Measurements from ENCODE around the gene FABP2. TPM values are rescaled to one million over a fixed set of nuclear protein-coding genes. Genes with fewer than 3 reads are reported as not detected.
A peak's percentile ranks its signal among the peaks of the same experiment; 100 is the strongest.

FABP2 gene
- total and polyA plus RNA-seq, 8 donors: 0.12 to 14.3 (median 3.8) TPM; not detected in 5

DNA sequence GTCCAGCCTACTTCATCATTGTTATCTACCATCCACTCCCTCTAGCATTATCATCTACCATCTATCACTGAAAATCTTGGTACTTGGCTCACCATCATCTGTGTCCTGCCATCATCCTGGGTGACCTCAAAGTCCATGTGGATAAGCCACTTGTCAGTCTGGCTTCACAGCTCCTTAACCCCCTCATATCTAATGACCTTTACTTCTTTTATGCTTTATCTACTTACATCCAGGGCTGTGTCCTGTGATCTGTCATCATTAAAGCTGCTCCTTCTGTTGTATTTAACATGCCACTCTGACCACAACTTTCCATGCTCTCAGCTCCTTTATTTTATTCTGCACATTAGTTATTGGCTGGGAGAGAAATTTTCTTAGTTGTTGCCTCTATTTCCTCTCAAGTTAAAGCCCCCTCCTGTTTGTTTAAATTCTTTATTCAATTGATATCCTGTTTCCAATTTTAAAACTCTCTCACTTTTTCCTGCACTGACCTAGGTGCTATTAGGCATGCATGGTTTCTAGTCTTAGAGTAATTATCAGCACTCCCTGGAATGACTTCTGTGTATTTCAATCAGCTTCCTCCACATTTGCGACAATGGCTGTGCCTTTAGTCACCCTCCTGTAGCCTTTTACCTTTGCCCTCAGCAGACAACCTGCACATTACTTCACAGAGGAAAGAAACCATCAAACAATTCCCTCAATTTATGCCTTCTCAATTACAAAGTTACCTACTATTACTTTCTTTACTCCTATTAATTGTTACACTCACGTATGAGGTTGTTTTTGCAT lies 8.1 kb upstream of the FABP2 start:
- no peak for DNase-seq
- H3K36me3 ChIP-seq: no peaks in the 10 kb centered on the region
- TF ChIP-seq POLR2A (IDR thresholded peaks at IDR 0.05): no peak
- intact Hi-C loops (cut with DNase I; ENCODE audit: low total_unique reads): no loop called here
- H3K4me3 ChIP-seq: no peak overlapping the region
- H3K4me1 ChIP-seq: no peaks in the 10 kb centered on the region
- WGBS, 5 donors: 53 to 68% (median 57%) methylated on average over 2 of the region's 2 CpGs
- H3K9me3 ChIP-seq: no peaks in the 10 kb centered on the region
- no peaks in the 10 kb centered on the region for H3K27me3 ChIP-seq
- H3K27ac ChIP-seq: no peak overlapping the region

DNA sequence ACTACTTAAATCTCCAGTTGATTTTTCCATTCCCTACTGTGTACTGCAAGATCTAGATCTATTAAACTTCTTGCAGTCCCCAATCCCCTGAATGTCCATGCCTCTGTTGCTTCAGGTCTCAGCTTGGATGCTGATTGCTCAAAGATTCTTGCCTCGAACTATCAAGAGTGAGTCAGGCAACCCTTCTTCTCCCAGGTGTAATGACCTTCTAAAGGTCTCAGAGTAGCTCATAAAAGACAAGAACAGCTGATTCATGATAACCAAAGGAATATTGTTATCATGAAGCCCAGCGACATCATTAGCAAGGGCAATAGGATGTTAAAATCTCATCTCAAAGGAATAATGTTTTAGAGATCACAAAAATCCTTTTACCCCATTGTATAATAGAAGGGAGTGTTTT lies 6.8 kb upstream of the FABP2 start:
- TF ChIP-seq POLR2AphosphoS5 (IDR thresholded peaks at IDR 0.05): no peak
- TF ChIP-seq EP300 (IDR thresholded peaks at IDR 0.05): no peak
- Histone ChIP-seq H3K36me3 (no peaks in the 10 kb centered on the region), H3K27ac (no peak overlapping the region), H3K27me3 (no peaks in the 10 kb centered on the region), H3K4me3 (no peak overlapping the region), H3K4me1 (no peaks in the 10 kb centered on the region), H3K9me3 (no peaks in the 10 kb centered on the region)
- 79 to 89% (median 81%) methylated on average over 2 of the region's 2 CpGs for WGBS, 5 donors
- intact Hi-C loops (cut with DNase I; ENCODE audit: low total_unique reads): no loop called here
- no peak for DNase-seq

DNA sequence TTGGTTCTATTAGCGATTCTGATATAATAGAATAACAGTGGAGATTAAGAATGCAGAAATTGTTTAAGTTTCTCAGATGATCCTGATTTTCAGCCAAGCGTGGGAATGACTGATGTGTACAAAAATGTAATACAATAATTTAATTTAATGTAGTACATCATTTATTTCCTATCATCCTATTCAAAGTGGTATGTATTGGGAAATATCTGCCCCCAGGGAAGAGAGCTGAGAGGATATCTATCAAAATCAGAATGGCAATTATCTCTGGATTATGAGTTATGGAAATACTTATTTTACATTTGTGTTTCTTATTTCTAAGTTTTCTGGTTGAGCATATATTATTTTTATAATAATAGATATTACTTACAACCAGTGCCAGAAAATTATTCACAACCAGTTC lies 3.9 kb downstream of the FABP2 start:
- Histone ChIP-seq H3K27me3 (peaks cover 0 to under 1% (median 0%) of the 10 kb centered on the region in 3 donors), H3K4me3 (no peak overlapping the region), H3K27ac (no peak overlapping the region), H3K4me1 (peaks cover 0 to 3% (median 0%) of the 10 kb centered on the region in 4 donors), H3K36me3 (no peaks in the 10 kb centered on the region), H3K9me3 (no peaks in the 10 kb centered on the region)
- TF ChIP-seq POLR2A (IDR thresholded peaks at IDR 0.05) (no peak), EP300 (IDR thresholded peaks at IDR 0.05) (no peak), POLR2AphosphoS5 (IDR thresholded peaks at IDR 0.05) (no peak)
- TF ChIP-seq, protein P1, sequence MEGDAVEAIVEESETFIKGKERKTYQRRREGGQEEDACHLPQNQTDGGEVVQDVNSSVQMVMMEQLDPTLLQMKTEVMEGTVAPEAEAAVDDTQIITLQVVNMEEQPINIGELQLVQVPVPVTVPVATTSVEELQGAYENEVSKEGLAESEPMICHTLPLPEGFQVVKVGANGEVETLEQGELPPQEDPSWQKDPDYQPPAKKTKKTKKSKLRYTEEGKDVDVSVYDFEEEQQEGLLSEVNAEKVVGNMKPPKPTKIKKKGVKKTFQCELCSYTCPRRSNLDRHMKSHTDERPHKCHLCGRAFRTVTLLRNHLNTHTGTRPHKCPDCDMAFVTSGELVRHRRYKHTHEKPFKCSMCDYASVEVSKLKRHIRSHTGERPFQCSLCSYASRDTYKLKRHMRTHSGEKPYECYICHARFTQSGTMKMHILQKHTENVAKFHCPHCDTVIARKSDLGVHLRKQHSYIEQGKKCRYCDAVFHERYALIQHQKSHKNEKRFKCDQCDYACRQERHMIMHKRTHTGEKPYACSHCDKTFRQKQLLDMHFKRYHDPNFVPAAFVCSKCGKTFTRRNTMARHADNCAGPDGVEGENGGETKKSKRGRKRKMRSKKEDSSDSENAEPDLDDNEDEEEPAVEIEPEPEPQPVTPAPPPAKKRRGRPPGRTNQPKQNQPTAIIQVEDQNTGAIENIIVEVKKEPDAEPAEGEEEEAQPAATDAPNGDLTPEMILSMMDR (IDR thresholded peaks at IDR 0.05): no peak
- WGBS, 5 donors: 36 to 81% (median 68%) methylated on average over 2 of the region's 2 CpGs
- DNase-seq: no peak
- intact Hi-C loops (cut with DNase I; ENCODE audit: low total_unique reads): no loop called here

DNA sequence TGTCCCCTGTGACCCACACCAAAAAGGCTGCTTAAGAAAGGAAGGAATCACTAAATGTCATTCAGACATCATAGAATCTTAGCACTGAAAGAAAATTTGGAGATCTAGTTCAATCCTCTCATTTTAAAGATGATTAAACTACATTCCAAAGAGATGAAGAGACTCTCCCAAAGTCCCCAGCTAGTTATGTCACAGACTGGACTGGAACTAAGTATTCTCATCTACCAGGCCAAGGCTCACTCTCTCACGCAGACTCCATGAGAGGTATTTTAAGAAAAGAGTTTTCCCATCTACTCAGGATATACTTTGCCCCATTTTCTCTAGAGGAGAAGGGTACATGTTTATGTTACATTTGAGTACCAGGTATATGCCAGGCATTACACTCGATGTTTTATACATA lies 6.9 kb downstream of the FABP2 start:
- TF ChIP-seq EP300 (IDR thresholded peaks at IDR 0.05) (no peak), POLR2A (IDR thresholded peaks at IDR 0.05) (no peak), POLR2AphosphoS5 (IDR thresholded peaks at IDR 0.05) (no peak)
- TF ChIP-seq, protein P1 (IDR thresholded peaks at IDR 0.05): no peak
- Histone ChIP-seq H3K9me3 (no peaks in the 10 kb centered on the region), H3K27me3 (peaks cover 0 to 3% (median 0%) of the 10 kb centered on the region in 3 donors), H3K4me3 (no peak overlapping the region), H3K27ac (no peak overlapping the region), H3K36me3 (no peaks in the 10 kb centered on the region), H3K4me1 (peaks cover 0 to 3% (median 0%) of the 10 kb centered on the region in 4 donors)
- no peak for DNase-seq
- 77 to 87% (median 82%) methylated on average over 2 of the region's 2 CpGs for WGBS, 5 donors
- intact Hi-C loops (cut with DNase I; ENCODE audit: low total_unique reads): no loop called here

DNA sequence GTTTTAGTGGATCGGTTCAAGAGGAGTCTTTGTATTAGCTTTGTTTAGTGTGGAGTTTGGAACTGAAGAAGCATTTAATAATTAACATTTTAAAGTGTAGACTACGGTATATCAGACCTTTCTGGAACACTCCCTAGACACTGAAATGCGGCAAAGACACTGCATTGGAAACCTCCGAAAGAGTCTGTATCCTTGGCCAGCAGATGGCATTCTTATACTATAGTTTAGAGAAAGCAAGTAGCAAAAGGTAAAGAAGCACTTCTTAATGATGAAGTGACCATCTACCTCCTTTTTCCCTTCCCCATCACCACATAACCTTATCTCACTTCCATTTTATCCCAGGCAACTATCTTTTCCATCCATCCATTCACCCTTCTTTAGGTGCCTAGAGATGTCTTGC lies 7.6 kb downstream of the FABP2 start:
- intact Hi-C loops (cut with DNase I; ENCODE audit: low total_unique reads): no loop called here
- TF ChIP-seq, protein P1 (IDR thresholded peaks at IDR 0.05): peak in 2 of 7 experiments; percentile 29 to 30
- no peak for TF ChIP-seq POLR2AphosphoS5 (IDR thresholded peaks at IDR 0.05)
- H3K36me3 ChIP-seq: no peaks in the 10 kb centered on the region
- peaks cover 0 to 3% (median 0%) of the 10 kb centered on the region in 3 donors for H3K27me3 ChIP-seq
- peaks cover 0 to 3% (median 0%) of the 10 kb centered on the region in 4 donors for H3K4me1 ChIP-seq
- no peak overlapping the region for H3K27ac ChIP-seq
- H3K9me3 ChIP-seq: no peaks in the 10 kb centered on the region
- WGBS, 5 donors: 4 to 16% (median 8%) methylated on average over 4 of the region's 4 CpGs
- peak in 1 of 2 donors; percentile 74 for DNase-seq
- no peak overlapping the region for H3K4me3 ChIP-seq
